SK-N-SH (cell line): ENCODE measurements around the gene ANO4. TPM values are rescaled to one million over a fixed set of nuclear protein-coding genes. Genes with fewer than 3 reads are reported as not detected.

Source experiments
- CTCF ChIA-PET: fragments of 300-600, 350-600 bp; formaldehyde crosslinking; extraction: SDS; loops from one replicate; lab custom pipeline; 2021; lab: Yijun Ruan, JAX
- POLR2A ChIA-PET: fragments of 350-600 bp; sonication (Branson Sonifier 250); formaldehyde crosslinking; extraction: SDS; loops from one replicate; lab custom pipeline; 2020; ENCODE audit warnings: antibody characterized with exemption, inconsistent platforms; lab: Yijun Ruan, JAX
- DNase-seq: peaks from one replicate; pipeline ENCODE4 v3.0.0; 2012
- H2AFZ ChIP-seq: fragments of 200-600 bp; sonication (generic); 2 replicates; pipeline ENCODE4 v1.8.1; 2016; ENCODE audit warnings: antibody characterized with exemption, mild to moderate bottlenecking, low read depth
- H3F3A ChIP-seq: fragments of 200-600 bp; sonication (generic); replicated peaks from 2 replicates; pipeline ENCODE3; 2016; ENCODE audit warnings: antibody characterized with exemption, mild to moderate bottlenecking; ENCODE audit not compliant: insufficient read depth
- H3K27ac ChIP-seq, 2 experiments: fragments of 200-500 bp in 1 of 2; fragments of 200-600 bp in 1 of 2; sonication (Bioruptor generic) in 1 of 2; sonication (generic), shearing (Covaris generic) in 1 of 2; 2 replicates each; pipeline versions ENCODE4 v1.5.1 to v1.6.1; 2014 to 2016; ENCODE audit warnings: low read depth in 2 of 2, inconsistent platforms in 1 of 2, low read length in 1 of 2, mild to moderate bottlenecking in 1 of 2, mixed read lengths in 1 of 2
- H3K27me3 ChIP-seq: fragments of 200-600 bp; sonication (generic), shearing (Covaris generic); 2 replicates; pipeline ENCODE4 v1.6.1; 2016; ENCODE audit warnings: mixed run types; ENCODE audit not compliant: insufficient read depth
- H3K36me3 ChIP-seq, 2 experiments: fragments of 200-500 bp in 1 of 2; fragments of 200-600 bp in 1 of 2; sonication (Bioruptor generic) in 1 of 2; sonication (generic) in 1 of 2; replicated peaks in 1 of 2; 2 replicates each; pipeline versions ENCODE3 to v1.5.1; 2014 to 2016; ENCODE audit warnings: low read length in 1 of 2, mild to moderate bottlenecking in 1 of 2; ENCODE audit not compliant: insufficient read depth in 2 of 2, control insufficient read depth in 1 of 2
- H3K4me1 ChIP-seq, 2 experiments: fragments of 200-500 bp in 1 of 2; fragments of 200-600 bp in 1 of 2; sonication (Bioruptor generic) in 1 of 2; sonication (generic), shearing (Covaris generic) in 1 of 2; 2 replicates each; pipeline versions ENCODE4 v1.5.1 to v1.6.1; 2014 to 2016; ENCODE audit warnings: low read depth in 1 of 2, low read length in 1 of 2, mixed run types in 1 of 2; ENCODE audit not compliant: insufficient read depth in 2 of 2, control insufficient read depth in 1 of 2
- H3K4me2 ChIP-seq: fragments of 200-600 bp; sonication (generic), shearing (Covaris generic); 2 replicates; pipeline ENCODE4 v1.6.1; 2017; ENCODE audit warnings: mixed run types
- H3K4me3 ChIP-seq, 2 experiments: fragments of 200-500 bp in 1 of 2; fragments of 200-600 bp in 1 of 2; sonication (Bioruptor generic) in 1 of 2; sonication (generic), shearing (Covaris generic) in 1 of 2; 2 replicates each; pipeline versions ENCODE4 v1.5.1 to v1.8.1; 2014 to 2016; ENCODE audit warnings: low read depth in 2 of 2, inconsistent platforms in 1 of 2, low read length in 1 of 2, mild to moderate bottlenecking in 1 of 2, mixed read lengths in 1 of 2, moderate library complexity in 1 of 2
- H3K79me2 ChIP-seq: fragments of 200-600 bp; sonication (generic); 2 replicates; pipeline ENCODE4 v1.8.1; 2017; ENCODE audit warnings: mild to moderate bottlenecking; ENCODE audit not compliant: insufficient read depth
- H3K9ac ChIP-seq: fragments of 200-600 bp; sonication (generic); 2 replicates; pipeline ENCODE4 v1.6.1; 2017; ENCODE audit warnings: mixed run types
- H3K9me2 ChIP-seq: fragments of 200-600 bp; sonication (generic); 2 replicates; pipeline ENCODE4 v1.6.1; 2017; ENCODE audit warnings: mixed run types
- H3K9me3 ChIP-seq: fragments of 200-600 bp; sonication (generic); 2 replicates; pipeline ENCODE4 v1.6.1; 2017; ENCODE audit warnings: mixed run types, mild to moderate bottlenecking, moderate library complexity
- H4K20me1 ChIP-seq: fragments of 200-600 bp; sonication (generic); 2 replicates; pipeline ENCODE4 v1.6.1; 2017; ENCODE audit warnings: mild to moderate bottlenecking, mixed run types; ENCODE audit not compliant: insufficient read depth
- CHD2 ChIP-seq: fragments of 150-350 bp; IDR thresholded peaks from 2 replicates; pipeline ENCODE4 v1.6.1; 2018; ENCODE audit warnings: low read length; ENCODE audit not compliant: partially characterized antibody
- ELF1 ChIP-seq: IDR thresholded peaks from 2 replicates; pipeline ENCODE4 v1.4.0; 2012
- FOXJ3 ChIP-seq: sonication (generic); formaldehyde crosslinking; IDR thresholded peaks from 2 replicates; pipeline ENCODE4 v1.5.1; 2020; ENCODE audit warnings: mild to moderate bottlenecking, missing genetic modification reagents
- GABPA ChIP-seq: IDR thresholded peaks from 2 replicates; pipeline ENCODE4 v1.4.0; 2012; ENCODE audit warnings: low read depth, mild to moderate bottlenecking
- IRF3 ChIP-seq: fragments of 150-350 bp; IDR thresholded peaks from 2 replicates; pipeline ENCODE4 v1.6.1; 2016; ENCODE audit warnings: mild to moderate bottlenecking, low read depth, low read length
- MEF2A ChIP-seq: IDR thresholded peaks from 2 replicates; pipeline ENCODE4 v1.4.0; 2012; ENCODE audit warnings: low read depth, borderline replicate concordance
- MXI1 ChIP-seq: IDR thresholded peaks from 2 replicates; pipeline ENCODE4 v1.6.1; 2012; ENCODE audit warnings: mild to moderate bottlenecking, low read depth, low read length, improper control_type of control experiment
- NFIC ChIP-seq: IDR thresholded peaks from 2 replicates; pipeline ENCODE4 v1.4.0; 2012; ENCODE audit warnings: borderline replicate concordance
- PBX3 ChIP-seq: IDR thresholded peaks from 2 replicates; pipeline ENCODE4; 2012
- POLR2AphosphoS5 ChIP-seq: IDR thresholded peaks from 2 replicates; pipeline ENCODE4 v1.6.1; 2012; ENCODE audit warnings: low read depth, low read length
- RAD21 ChIP-seq: IDR thresholded peaks from 2 replicates; pipeline ENCODE4 v1.6.1; 2012; ENCODE audit warnings: mild to moderate bottlenecking, low read length
- REST ChIP-seq: IDR thresholded peaks from 2 replicates; pipeline ENCODE4 v1.6.1; 2012; ENCODE audit warnings: mild to moderate bottlenecking, low read depth, low read length, moderate library complexity
- RXRA ChIP-seq: IDR thresholded peaks from 2 replicates; pipeline ENCODE4 v1.4.0; 2012; ENCODE audit warnings: low read depth, mild to moderate bottlenecking, borderline replicate concordance
- SIN3A ChIP-seq: IDR thresholded peaks from 2 replicates; pipeline ENCODE4 v1.6.1; 2012; ENCODE audit warnings: low read depth, mild to moderate bottlenecking, low read length, moderate library complexity, borderline replicate concordance
- TCF12 ChIP-seq: IDR thresholded peaks from 2 replicates; pipeline ENCODE4 v1.4.0; 2012
- ZBTB33 ChIP-seq: IDR thresholded peaks from 2 replicates; pipeline ENCODE4 v1.4.0; 2012; ENCODE audit warnings: low read depth, borderline replicate concordance
- WGBS: methylation state at CpG from one replicate; pipeline ENCODE4 v1.1.6; 2017; ENCODE audit warnings: low lambda C conversion rate; 5-methylcytosine and 5-hydroxymethylcytosine counted together
- polyA plus RNA-seq, 3 experiments: library from polyadenylated mRNA; depleted of rRNA; stranded (reverse); fragments of >200 nt; gene quantifications; 2 replicates each; pipeline ENCODE4 v1.2.3, GENCODE V29; 2012
- TF ChIP-seq, protein P1 (sequence below): IDR thresholded peaks from 2 replicates; pipeline ENCODE4 v1.4.0; 2012; ENCODE audit warnings: low read depth

Gene ANO4
- polyA plus RNA-seq, 1 of the 3 experiments (the other 2 are of a cell fraction), result 9.4 TPM

DNA sequence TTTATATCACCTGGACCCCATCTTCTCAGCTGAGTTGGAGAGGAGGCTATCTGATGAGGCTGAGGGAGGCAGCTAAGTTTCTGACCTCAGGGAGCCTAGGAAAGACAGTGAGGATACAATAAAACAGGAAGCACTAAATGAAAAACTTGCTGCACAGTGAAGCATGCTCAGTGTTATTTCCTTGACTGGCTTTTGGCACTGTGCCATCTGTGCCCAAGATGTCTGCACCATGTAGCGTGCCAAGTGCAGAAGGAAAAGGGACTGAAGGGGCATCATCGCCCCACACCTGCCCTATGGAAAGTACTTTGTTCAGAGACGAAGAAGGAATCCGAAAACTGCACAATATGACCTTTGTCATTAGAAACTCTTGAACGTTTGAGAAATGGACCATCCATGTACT is 102.7 kb downstream of the ANO4 start:
- POLR2A ChIA-PET, result no interaction called here
- Histone ChIP-seq H2AFZ (no peak overlapping the region), H3K9ac (no peak overlapping the region), H3K9me3 (no peaks in the 10 kb centered on the region), H3K4me1 (no peaks in the 10 kb centered on the region), H3K9me2 (no peaks in the 10 kb centered on the region), H3K36me3 (peaks cover 0 to 1% of the 10 kb centered on the region in 2 experiments), H3K4me3 (no peak overlapping the region), H3K27me3 (no peaks in the 10 kb centered on the region), H3K79me2 (no peaks in the 10 kb centered on the region), H3K4me2 (no peak overlapping the region), H3F3A (peaks cover 14% of the 10 kb centered on the region), H3K27ac (no peak overlapping the region), H4K20me1 (no peaks in the 10 kb centered on the region)
- CTCF ChIA-PET, result no interaction called here
- DNase-seq, result no peak
- TF ChIP-seq, protein P1, sequence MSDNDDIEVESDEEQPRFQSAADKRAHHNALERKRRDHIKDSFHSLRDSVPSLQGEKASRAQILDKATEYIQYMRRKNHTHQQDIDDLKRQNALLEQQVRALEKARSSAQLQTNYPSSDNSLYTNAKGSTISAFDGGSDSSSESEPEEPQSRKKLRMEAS, result no peak
- TF ChIP-seq NFIC (peak; percentile 51; the same call in 1 of the 2 replicates), RAD21 (no peak), IRF3 (no peak), CHD2 (no peak), MXI1 (no peak), POLR2AphosphoS5 (no peak), FOXJ3 (CRISPR knock-in tag) (no peak)
- WGBS, result 71% methylated on average over 5 of the region's 5 CpGs

DNA sequence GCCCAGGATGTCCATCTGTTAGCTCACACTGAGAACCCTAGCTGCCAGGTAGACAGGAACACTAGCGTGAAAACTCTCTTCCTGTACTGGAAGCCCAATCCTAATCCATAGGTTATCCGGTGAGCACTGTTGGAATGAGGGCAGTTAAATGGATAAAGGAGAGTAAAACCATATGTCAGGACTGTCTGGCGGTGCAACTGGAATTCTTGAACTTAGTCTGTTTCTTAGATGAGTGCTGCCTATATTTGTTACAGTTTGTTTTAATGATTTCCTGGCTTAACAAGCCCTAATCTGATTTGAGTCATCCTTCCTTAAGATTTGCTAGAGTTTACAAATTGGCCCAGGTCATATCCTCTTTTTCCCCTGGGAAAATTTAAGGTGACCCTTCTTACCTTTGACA is 104.7 kb downstream of the ANO4 start:
- Histone ChIP-seq H3K4me2 (peak overlapping the region; percentile 38; the same call in 1 of the 2 replicates), H3K27ac (peak overlapping the region in 1 of 2 experiments; percentile 54; a peak in 2 of 4 replicates), H3K9ac (no peak overlapping the region; the same call in 1 of the 2 replicates), H3K36me3 (peaks cover 0 to 7% of the 10 kb centered on the region in 2 experiments), H3K79me2 (no peaks in the 10 kb centered on the region), H2AFZ (no peak overlapping the region), H3K9me3 (no peaks in the 10 kb centered on the region), H3K4me1 (no peaks in the 10 kb centered on the region), H3F3A (peaks cover 14% of the 10 kb centered on the region), H3K27me3 (no peaks in the 10 kb centered on the region), H3K4me3 (no peak overlapping the region), H4K20me1 (no peaks in the 10 kb centered on the region), H3K9me2 (no peaks in the 10 kb centered on the region)
- no peak for DNase-seq
- POLR2A ChIA-PET, result no interaction called here
- CTCF ChIA-PET, result no interaction called here
- WGBS, result 47% methylated on average over 3 of the region's 3 CpGs
- no peak for TF ChIP-seq GABPA
- TF ChIP-seq, protein P1, result no peak
- no peak for TF ChIP-seq ZBTB33
- TF ChIP-seq ELF1, result no peak
- no peak for TF ChIP-seq SIN3A
- no peak for TF ChIP-seq POLR2AphosphoS5
- no peak for TF ChIP-seq RXRA
- no peak for TF ChIP-seq REST
- no peak for TF ChIP-seq PBX3
- no peak for TF ChIP-seq MEF2A
- TF ChIP-seq MXI1, result no peak
- no peak for TF ChIP-seq NFIC
- TF ChIP-seq TCF12, result no peak
- no peak for TF ChIP-seq IRF3
- TF ChIP-seq CHD2, result no peak
- TF ChIP-seq RAD21, result no peak
